ENCODE data around the gene RARB. TPM values are rescaled to one million over a fixed set of nuclear protein-coding genes. Genes with fewer than 3 reads are reported as not detected.

Gene RARB
- polyA plus RNA-seq, 1 donor (not counting 4 experiments of a cell fraction or from before 2014, with no cell fraction given): 0.03 TPM

GRCh38 chr3:25461946-25462345 is 33.9 kb downstream of the RARB start:
- FAIRE-seq (no peak), DNase-seq (ENCODE audit: low read depth, low spot score) (peak; percentile 2)
- TF ChIP-seq EZH2 (IDR thresholded peaks at IDR 0.05; ENCODE audit: low read length): no peak
- TF ChIP-seq CTCF (optimal IDR thresholded peaks at IDR 0.05 in 1 of 3, IDR thresholded peaks at IDR 0.05 in 1 of 3, conservative IDR thresholded peaks at IDR 0.05 in 1 of 3; ENCODE audit: extremely low read depth in 1 of 3, insufficient read depth in 2 of 3, low read length in 3 of 3): no peak
- no peaks in the 10 kb centered on the region for H3K36me3 ChIP-seq (ENCODE audit: control insufficient read depth in 2 of 2, extremely low read depth in 1 of 2, insufficient read depth in 2 of 2, low read length in 2 of 2)
- H3K4me1 ChIP-seq (ENCODE audit: control insufficient read depth, extremely low read depth, insufficient read depth, low read length): no peaks in the 10 kb centered on the region
- dilution Hi-C loops (cut with MboI; ENCODE audit: extremely low pct_ligation_motif_present, low sequenced_read_pairs): no loop called here
- H3K9me3 ChIP-seq (ENCODE audit: control insufficient read depth, low read depth, low read length): no peaks in the 10 kb centered on the region
- no peak overlapping the region for H3K4me2 ChIP-seq (ENCODE audit: control insufficient read depth, extremely low read depth, insufficient read depth, low read depth, low read length)
- H3K9ac ChIP-seq (ENCODE audit: control insufficient read depth, extremely low read depth, insufficient read depth, low read length): no peak overlapping the region
- H3K27ac ChIP-seq (ENCODE audit: control insufficient read depth, insufficient read depth, low read length): no peak overlapping the region
- H3K79me2 ChIP-seq (ENCODE audit: control insufficient read depth, insufficient read depth, low read length): no peaks in the 10 kb centered on the region
- no peak overlapping the region for H2AFZ ChIP-seq (ENCODE audit: control insufficient read depth, low read length)
- H3K4me3 ChIP-seq (ENCODE audit: control insufficient read depth in 2 of 3, extremely low read depth in 1 of 3, insufficient read depth in 2 of 3, low read depth in 1 of 3, low read length in 3 of 3): no peak overlapping the region
- H3K27me3 ChIP-seq (ENCODE audit: control insufficient read depth, extremely low read depth, insufficient read depth, low read length): no peaks in the 10 kb centered on the region
- no peaks in the 10 kb centered on the region for H4K20me1 ChIP-seq (ENCODE audit: control insufficient read depth, extremely low read depth, insufficient read depth, low read length)
- H3K9me1 ChIP-seq (ENCODE audit: control insufficient read depth, extremely low read depth, insufficient read depth, low read length): no peaks in the 10 kb centered on the region

GRCh38 chr3:25462495-25462894 is 34.4 kb downstream of the RARB start:
- TF ChIP-seq CTCF (optimal IDR thresholded peaks at IDR 0.05 in 1 of 3, IDR thresholded peaks at IDR 0.05 in 1 of 3, conservative IDR thresholded peaks at IDR 0.05 in 1 of 3; ENCODE audit: extremely low read depth in 1 of 3, insufficient read depth in 2 of 3, low read length in 3 of 3) (no peak), EZH2 (IDR thresholded peaks at IDR 0.05; ENCODE audit: low read length) (no peak)
- Histone ChIP-seq H3K4me2 (ENCODE audit: control insufficient read depth, extremely low read depth, insufficient read depth, low read depth, low read length) (no peak overlapping the region), H3K79me2 (ENCODE audit: control insufficient read depth, insufficient read depth, low read length) (no peaks in the 10 kb centered on the region), H3K27me3 (ENCODE audit: control insufficient read depth, extremely low read depth, insufficient read depth, low read length) (no peaks in the 10 kb centered on the region), H3K4me3 (ENCODE audit: control insufficient read depth in 2 of 3, extremely low read depth in 1 of 3, insufficient read depth in 2 of 3, low read depth in 1 of 3, low read length in 3 of 3) (no peak overlapping the region), H4K20me1 (ENCODE audit: control insufficient read depth, extremely low read depth, insufficient read depth, low read length) (no peaks in the 10 kb centered on the region), H3K9me3 (ENCODE audit: control insufficient read depth, low read depth, low read length) (no peaks in the 10 kb centered on the region), H3K4me1 (ENCODE audit: control insufficient read depth, extremely low read depth, insufficient read depth, low read length) (no peaks in the 10 kb centered on the region), H3K9ac (ENCODE audit: control insufficient read depth, extremely low read depth, insufficient read depth, low read length) (no peak overlapping the region), H3K27ac (ENCODE audit: control insufficient read depth, insufficient read depth, low read length) (no peak overlapping the region), H2AFZ (ENCODE audit: control insufficient read depth, low read length) (no peak overlapping the region), H3K36me3 (ENCODE audit: control insufficient read depth in 2 of 2, extremely low read depth in 1 of 2, insufficient read depth in 2 of 2, low read length in 2 of 2) (no peaks in the 10 kb centered on the region), H3K9me1 (ENCODE audit: control insufficient read depth, extremely low read depth, insufficient read depth, low read length) (no peaks in the 10 kb centered on the region)
- DNase-seq (ENCODE audit: low read depth, low spot score) (no peak), FAIRE-seq (no peak)
- dilution Hi-C loops (cut with MboI; ENCODE audit: extremely low pct_ligation_motif_present, low sequenced_read_pairs): no loop called here
